Measurements from ENCODE around the gene KIF14.

- no peak for TF ChIP-seq EZH2 (IDR thresholded peaks at IDR 0.05; ENCODE audit: low read length, missing control alignments)
- no peak for TF ChIP-seq CTCF (conservative IDR thresholded peaks at IDR 0.05 in 1 of 2, IDR thresholded peaks at IDR 0.05 in 1 of 2; ENCODE audit: low read depth in 1 of 2, low read length in 2 of 2)
Measured at GRCh38 chr1:200542162-200542561, 78.4 kb downstream of the KIF14 start.
